T-helper 9 cell (primary cell): ENCODE results near the gene RNF14.
"Not testable (repeated sequence)": the region's sequence is repeated elsewhere in the genome, so short reads cannot be mapped to it uniquely, and the experiment has no call there.

ENCODE experiments used
- DNase-seq: peaks from one replicate; pipeline ENCODE4 v3.0.0-alpha.2; 2020

RNF14 gene

GRCh38 chr5:142017832-142018427, 49.0 kb downstream of the RNF14 start:
- DNase-seq = no peak

DNA sequence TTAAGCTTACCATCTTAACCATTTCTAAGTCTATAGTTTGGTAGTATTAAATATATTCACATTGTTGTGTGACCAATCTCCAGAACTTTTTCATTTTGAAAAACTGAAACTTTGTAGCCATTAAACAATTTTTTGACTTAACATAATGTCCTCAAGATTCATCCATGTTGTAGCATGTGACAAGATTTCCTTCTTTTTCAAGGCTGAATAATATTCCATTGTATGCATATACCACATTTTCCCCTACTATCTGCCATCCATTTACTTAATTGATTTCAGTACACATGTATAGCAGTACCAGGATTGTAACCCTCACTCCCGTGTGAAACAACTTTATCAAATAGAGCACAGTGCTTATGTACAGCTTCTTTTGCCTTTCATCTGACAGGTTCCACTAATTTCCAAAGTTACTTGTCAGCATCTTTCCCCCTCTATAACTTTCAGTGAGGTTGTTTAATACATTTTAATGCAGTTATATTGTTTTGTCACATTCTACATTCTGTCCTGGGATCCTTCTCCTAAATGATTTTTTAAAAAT, 51.3 kb downstream of the RNF14 start:
- no peak for DNase-seq

DNA sequence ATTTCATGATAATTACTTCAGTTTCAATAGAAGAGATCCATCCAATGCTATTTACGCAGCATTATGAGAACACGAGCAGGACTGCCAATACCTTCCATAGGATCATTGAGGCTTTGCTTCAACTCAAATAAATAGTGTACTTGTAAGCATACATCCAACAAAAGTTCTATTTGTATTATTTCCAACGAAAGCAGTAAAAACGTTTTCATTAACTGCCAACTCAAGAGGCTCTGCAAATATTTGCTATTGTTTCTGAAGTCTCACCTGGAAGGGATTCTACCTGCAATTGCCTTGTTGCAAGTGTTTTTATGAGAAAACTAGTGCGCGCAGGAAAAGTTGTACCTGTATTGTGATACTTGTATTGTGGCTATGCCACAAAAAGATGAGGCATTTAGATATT, 54.9 kb downstream of the RNF14 start:
- no peak for DNase-seq

- peak; percentile 70 for DNase-seq
These were observed 55.9 kb downstream of the RNF14 start for GRCh38 chr5:142024771-142025304.

- no peak for DNase-seq
These were observed 56.7 kb downstream of the RNF14 start for GRCh38 chr5:142025637-142026036.

GRCh38 chr5:142032150-142032549, 63.2 kb downstream of the RNF14 start:
- no peak for DNase-seq

- no peak for DNase-seq
These were observed 64.1 kb downstream of the RNF14 start for GRCh38 chr5:142032747-142033631.

GRCh38 chr5:142033632-142034567, 65.0 kb downstream of the RNF14 start:
- DNase-seq = not testable (repeated sequence)

DNA sequence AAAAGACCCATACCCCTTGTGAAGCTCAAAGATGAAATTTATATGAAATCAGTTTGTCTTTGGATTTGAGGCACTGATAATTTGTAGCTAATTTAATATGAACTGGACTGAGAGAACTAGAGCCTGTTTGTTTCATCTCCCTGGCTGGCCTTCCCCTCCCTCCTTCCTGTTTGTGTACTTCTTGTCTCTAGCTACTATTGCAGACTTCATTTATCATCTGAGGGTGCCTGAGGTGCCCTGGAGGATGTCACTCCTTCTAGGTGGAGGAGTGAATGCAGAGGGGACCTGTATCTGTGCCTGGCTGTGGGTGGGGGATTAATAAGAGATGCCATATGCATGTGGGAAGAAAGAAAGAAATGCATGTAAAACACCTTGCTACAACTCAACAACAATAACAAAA, 66.1 kb downstream of the RNF14 start:
- no peak for DNase-seq

DNA sequence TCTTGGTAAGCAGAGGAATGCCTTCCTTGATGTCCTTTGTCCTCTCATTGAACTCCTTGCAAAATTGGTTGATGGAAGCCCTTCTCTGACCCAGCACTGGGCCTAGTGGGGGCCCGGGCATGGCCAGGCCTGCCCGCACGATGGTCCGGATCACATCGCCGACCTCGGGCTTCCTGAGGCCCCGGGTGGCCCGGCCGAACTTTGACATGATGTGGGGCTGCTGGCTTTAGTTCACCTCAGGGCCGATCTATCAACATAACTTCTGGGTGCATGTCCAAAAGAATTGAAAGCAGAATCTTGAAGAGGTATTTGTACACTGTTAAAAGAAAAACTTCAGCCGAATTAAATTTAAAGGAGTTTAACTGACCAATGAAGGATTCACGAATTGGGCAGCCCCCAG, 68.0 kb downstream of the RNF14 start:
- no peak for DNase-seq

DNA sequence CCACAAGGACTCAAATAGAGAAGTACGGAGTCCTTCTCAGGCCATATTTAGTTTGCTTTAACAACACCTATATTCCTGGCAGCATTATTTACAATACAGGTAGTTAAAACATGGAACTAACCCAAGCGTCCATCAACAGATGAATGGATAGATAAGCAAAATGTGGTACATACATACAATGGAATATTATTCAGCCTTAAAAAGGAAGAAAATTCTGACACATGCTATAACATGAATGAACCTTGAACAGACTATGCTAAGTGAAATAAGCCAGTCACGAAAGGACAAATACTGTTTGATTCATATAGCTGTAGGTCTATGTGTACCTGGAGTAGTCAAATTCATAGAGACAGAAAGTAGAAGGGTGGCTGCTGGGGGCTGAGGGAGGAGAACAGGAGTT, 68.7 kb downstream of the RNF14 start:
- DNase-seq = not testable (repeated sequence)

DNA sequence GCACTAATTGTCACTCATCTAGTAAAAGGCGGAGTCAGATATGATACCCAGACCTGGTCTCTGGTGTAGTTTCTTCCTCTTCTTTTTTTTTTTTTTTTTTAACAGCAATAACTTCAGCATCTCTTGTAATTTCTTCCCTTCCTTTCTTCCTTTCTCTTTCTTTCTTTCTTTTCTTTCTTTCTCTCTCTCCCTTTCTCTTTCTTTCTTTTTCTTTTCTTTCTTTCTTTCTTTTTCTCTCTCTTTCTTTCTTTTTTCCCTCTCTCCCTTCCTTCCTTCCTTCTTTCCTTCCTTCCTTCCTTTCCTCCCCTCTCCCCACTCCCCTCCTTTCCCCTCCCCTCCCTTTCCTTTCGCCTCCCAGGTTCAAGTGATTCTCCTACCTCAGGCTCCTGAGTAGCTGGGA, 69.8 kb downstream of the RNF14 start:
- DNase-seq = no peak
